ENCODE measurements around the gene KRTAP1-4. TPM values are rescaled to one million over a fixed set of nuclear protein-coding genes. Genes with fewer than 3 reads are reported as not detected.
"Not testable (repeated sequence)": the region's sequence is repeated elsewhere in the genome, so short reads cannot be mapped to it uniquely, and the experiment has no call there.

Gene KRTAP1-4
- total RNA-seq, 2 experiments from 2014 or later = not detected

DNA sequence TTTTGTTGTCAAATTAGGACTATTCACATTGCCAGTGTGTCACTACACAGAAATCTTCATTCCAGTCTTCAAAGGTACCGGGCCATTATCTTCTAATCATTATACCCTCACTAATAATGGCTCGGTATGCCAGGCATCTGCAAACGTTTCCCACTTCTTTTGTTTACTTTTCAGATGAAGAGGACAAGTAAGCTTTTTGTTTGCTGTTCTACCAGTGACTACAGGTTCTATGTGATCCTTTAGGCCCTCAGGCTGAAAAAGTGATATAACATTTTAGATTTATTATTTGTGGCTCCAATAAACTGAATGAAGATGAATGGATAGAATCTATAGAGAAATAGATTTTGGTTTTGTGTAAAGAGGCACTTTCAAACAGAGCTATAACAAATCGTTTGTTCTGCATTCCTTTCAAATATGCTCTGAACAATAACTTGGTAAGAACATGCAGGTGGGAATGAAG is 20.7 kb downstream of the KRTAP1-4 start:
- H3K27me3 Mint-ChIP-seq = peaks cover 9% of the 10 kb centered on the region
- no peaks in the 10 kb centered on the region for H3K4me1 Mint-ChIP-seq
- ChIA-PET CTCF (no interaction called here), POLR2A (no interaction called here)
- H3K27ac Mint-ChIP-seq = no peak overlapping the region
- H3K4me3 Mint-ChIP-seq = no peak overlapping the region
- no peaks in the 10 kb centered on the region for H3K9me3 Mint-ChIP-seq
- no peaks in the 10 kb centered on the region for H3K36me3 Mint-ChIP-seq (ENCODE audit: low read depth)
- no peak for DNase-seq

DNA sequence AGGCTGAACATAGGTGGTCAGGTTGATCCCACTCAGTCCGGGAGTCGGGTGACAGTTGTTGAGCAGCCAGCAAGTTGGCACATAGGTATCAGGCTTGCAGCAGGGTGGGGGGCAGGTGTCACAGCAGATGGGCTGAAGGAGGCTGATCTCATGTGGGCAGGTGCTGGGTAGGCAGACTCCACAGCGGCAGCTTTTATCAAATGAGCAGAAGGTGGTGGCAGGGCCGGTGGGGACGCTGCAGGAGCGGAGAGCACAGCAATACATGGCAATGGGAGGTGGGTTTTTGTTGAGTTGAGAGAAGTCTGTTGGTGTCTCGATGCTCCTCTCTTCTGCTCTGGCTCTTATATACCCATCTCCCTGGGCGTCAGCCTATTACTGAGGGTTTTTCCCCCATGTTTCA is 21.2 kb downstream of the KRTAP1-4 start, which contains the start of gene KRTAP3-1:
Gene KRTAP3-1, minus strand, starts transcription at position 318 of the 400 bp plus-strand sequence. Its CDS starts 54 bp downstream, at position 264.
- Mint-ChIP-seq H3K9me3 (no peaks in the 10 kb centered on the region), H3K27ac (no peak within 1 kb of the TSS), H3K27me3 (peaks cover 10% of the 10 kb centered on the region), H3K4me3 (no peak within 1 kb of the TSS), H3K36me3 (ENCODE audit: low read depth) (no peaks in the 10 kb centered on the region), H3K4me1 (no peaks in the 10 kb centered on the region)
- ChIA-PET POLR2A (no interaction called here), CTCF (no interaction called here)
- DNase-seq = no peak

DNA sequence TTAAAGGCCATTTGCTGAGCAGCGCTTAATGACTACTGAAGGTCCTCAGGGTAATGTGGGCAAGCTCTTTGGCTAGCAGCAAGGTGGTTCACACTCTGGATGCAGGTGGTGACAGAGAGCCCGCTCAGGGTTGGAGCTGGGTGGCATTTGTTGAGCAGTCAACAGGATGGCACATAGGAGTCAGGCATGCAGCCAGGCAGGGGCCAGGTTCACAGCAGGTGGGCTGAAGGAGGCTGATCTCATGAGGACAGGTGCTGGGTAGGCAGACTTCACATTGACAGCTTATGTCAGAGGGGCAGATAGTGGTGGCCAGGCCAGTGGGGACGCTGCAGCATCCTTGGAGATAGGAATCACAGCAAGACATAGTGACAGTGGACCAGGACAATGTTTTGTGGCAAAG is 25.6 kb downstream of the KRTAP1-4 start:
- DNase-seq = no peak
- H3K27me3 Mint-ChIP-seq = peaks cover 10% of the 10 kb centered on the region
- no peaks in the 10 kb centered on the region for H3K9me3 Mint-ChIP-seq
- H3K27ac Mint-ChIP-seq = no peak overlapping the region
- H3K4me1 Mint-ChIP-seq = no peaks in the 10 kb centered on the region
- H3K36me3 Mint-ChIP-seq (ENCODE audit: low read depth) = no peaks in the 10 kb centered on the region
- ChIA-PET CTCF (no interaction called here), POLR2A (no interaction called here)
- H3K4me3 Mint-ChIP-seq = no peak overlapping the region

DNA sequence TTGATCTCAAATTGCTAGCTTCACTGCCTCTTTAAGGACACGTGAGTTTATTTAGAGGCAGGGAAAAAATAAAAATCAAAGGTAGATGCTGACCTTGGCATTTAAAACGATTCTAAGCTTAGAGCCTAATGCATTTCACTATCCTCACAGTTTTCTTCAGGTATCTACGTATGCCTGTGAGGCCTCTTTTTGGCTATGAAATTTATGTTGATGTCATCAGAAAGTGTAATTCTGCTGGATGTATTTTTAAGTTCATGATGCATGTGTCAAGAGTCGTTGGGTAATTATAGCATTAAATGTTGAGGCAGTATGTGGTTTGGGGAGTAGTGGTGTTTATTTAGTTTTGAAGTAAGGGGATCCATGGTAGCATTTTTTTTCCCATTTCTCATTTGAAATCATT is 26.1 kb downstream of the KRTAP1-4 start:
- no peak overlapping the region for H3K27ac Mint-ChIP-seq
- ChIA-PET CTCF (no interaction called here), POLR2A (no interaction called here)
- H3K9me3 Mint-ChIP-seq = no peaks in the 10 kb centered on the region
- no peaks in the 10 kb centered on the region for H3K4me1 Mint-ChIP-seq
- H3K4me3 Mint-ChIP-seq = no peak overlapping the region
- no peaks in the 10 kb centered on the region for H3K36me3 Mint-ChIP-seq (ENCODE audit: low read depth)
- no peak for DNase-seq
- H3K27me3 Mint-ChIP-seq = peaks cover 12% of the 10 kb centered on the region

DNA sequence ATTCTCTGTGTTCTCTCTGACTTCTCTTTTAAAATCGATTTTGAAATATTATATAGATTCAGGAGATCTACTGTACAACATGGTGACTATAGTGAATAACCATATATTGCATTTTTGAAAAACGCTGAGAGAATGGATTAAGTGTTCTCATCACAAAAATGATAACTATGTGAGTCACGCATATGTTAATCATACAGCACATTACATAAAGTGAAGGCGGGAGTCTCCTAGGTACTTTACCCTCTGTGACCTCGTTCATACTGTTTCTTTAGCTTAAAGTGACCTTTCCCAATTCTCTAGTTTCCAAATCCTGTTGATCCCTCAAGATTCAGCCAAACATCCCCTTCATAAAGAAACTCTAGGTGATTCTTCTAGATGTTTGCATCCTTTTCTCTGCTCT is 27.2 kb downstream of the KRTAP1-4 start:
- CTCF ChIA-PET = no interaction called here

DNA sequence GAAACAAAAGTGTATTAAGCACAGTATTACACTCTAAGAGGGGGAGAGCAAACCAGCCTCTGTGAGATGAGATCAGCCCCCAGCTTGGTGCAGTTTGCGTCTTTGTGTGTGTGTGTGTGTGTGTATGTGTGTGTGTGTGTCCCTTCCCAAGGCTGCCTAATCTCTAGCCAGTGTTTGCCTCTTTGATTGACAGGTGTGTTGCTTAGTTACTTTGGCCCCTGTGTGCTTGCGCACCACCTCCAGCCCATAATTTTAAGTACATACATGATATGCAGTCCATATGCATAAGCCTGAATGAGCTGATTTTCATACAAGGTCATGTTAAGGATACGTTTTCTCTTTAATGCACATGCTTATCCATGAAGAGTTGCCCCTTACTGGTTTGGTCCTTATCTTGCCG is 28.2 kb downstream of the KRTAP1-4 start:
- H3K27ac Mint-ChIP-seq = no peak overlapping the region
- POLR2A ChIA-PET = no interaction called here
- H3K27me3 Mint-ChIP-seq = peaks cover 23% of the 10 kb centered on the region
- DNase-seq = no peak
- CTCF ChIA-PET = no interaction called here
- H3K4me3 Mint-ChIP-seq = no peak overlapping the region
- no peaks in the 10 kb centered on the region for H3K9me3 Mint-ChIP-seq
- H3K36me3 Mint-ChIP-seq (ENCODE audit: low read depth) = no peaks in the 10 kb centered on the region
- no peaks in the 10 kb centered on the region for H3K4me1 Mint-ChIP-seq

More for the DNA sequence above, 27.2 kb downstream of the KRTAP1-4 start:
- no peak for DNase-seq
- H3K4me3 Mint-ChIP-seq = no peak overlapping the region
- H3K27me3 Mint-ChIP-seq = peaks cover 13% of the 10 kb centered on the region
- H3K36me3 Mint-ChIP-seq (ENCODE audit: low read depth) = no peaks in the 10 kb centered on the region
- no peaks in the 10 kb centered on the region for H3K9me3 Mint-ChIP-seq
- POLR2A ChIA-PET = no interaction called here
- H3K27ac Mint-ChIP-seq = no peak overlapping the region
- H3K4me1 Mint-ChIP-seq = no peaks in the 10 kb centered on the region

DNA sequence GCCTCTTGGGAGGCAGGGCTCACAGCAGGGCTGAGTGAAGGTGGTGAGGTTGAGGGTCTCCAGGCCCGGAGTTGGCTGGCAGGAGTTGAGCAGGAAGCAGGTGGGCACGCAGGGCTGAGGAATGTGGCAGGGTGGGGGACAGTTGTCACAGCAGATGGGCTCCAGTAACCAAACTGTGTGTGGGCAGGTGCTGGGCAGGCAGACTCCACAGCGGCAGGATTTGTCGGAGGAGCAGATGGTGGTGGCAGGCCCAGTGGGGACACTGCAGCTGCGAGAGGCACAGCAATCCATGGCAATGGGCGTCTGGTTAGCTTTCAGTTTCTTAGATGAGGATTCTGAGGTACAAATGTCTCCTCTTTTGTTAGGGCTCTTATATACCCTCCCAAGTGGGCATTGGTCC is 30.4 kb downstream of the KRTAP1-4 start, which contains the start of gene KRTAP3-2:
Gene KRTAP3-2, minus strand, starts transcription at position 344 of the 400 bp plus-strand sequence. Its CDS starts 53 bp downstream, at position 291.
- peaks cover 29% of the 10 kb centered on the region for H3K27me3 Mint-ChIP-seq
- DNase-seq; H3K9me3 Mint-ChIP-seq; POLR2A ChIA-PET; H3K36me3 Mint-ChIP-seq (ENCODE audit: low read depth); H3K4me3 Mint-ChIP-seq; CTCF ChIA-PET; H3K4me1 Mint-ChIP-seq; H3K27ac Mint-ChIP-seq: not testable (repeated sequence)

DNA sequence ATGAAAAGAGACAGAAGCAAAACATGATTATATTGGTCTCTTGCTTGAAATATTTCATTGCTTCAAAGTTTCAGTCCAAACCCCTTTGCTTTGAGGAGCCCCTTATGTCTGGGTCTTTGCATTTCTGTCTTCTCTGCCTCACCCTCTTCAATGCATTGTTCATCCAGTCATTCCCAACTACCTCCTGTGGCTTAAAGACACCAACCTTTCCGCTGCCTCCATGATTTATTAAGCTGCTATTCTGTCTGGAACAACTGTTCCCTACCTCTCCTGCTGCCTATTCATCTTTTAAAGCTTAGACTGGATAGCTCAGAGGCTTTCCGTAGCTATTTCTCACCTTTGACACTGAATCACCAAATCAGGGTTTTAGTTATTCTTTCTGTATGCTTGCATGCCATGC is 32.6 kb downstream of the KRTAP1-4 start:
- POLR2A ChIA-PET = no interaction called here
- Mint-ChIP-seq H3K27ac (no peak overlapping the region), H3K27me3 (peaks cover 40% of the 10 kb centered on the region), H3K36me3 (ENCODE audit: low read depth) (no peaks in the 10 kb centered on the region), H3K4me3 (no peak overlapping the region), H3K4me1 (no peaks in the 10 kb centered on the region), H3K9me3 (no peaks in the 10 kb centered on the region)
- no peak for DNase-seq
- CTCF ChIA-PET = no interaction called here

DNA sequence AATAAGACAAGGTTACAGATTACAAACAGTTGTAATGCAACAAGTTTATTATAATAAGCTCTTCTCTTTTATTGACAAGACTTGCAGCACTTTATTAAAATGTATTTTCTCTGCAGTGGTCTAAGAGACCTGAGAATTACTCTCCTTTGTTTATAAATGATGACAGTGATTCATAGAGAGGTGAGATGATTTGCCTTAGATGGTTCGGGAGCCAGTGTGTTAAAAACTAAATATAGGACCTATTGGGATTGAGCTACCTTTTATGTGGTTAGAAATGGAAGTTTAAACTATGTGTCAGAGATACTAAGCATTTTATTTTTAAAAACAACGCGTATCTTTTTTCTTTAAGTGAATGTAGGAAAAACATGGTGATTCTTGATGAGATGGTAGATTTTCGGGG is 33.2 kb downstream of the KRTAP1-4 start:
- Mint-ChIP-seq H3K4me1 (no peaks in the 10 kb centered on the region), H3K27me3 (peaks cover 43% of the 10 kb centered on the region), H3K27ac (no peak overlapping the region), H3K9me3 (no peaks in the 10 kb centered on the region), H3K4me3 (no peak overlapping the region), H3K36me3 (ENCODE audit: low read depth) (no peaks in the 10 kb centered on the region)
- ChIA-PET CTCF (no interaction called here), POLR2A (no interaction called here)
- DNase-seq = no peak

DNA sequence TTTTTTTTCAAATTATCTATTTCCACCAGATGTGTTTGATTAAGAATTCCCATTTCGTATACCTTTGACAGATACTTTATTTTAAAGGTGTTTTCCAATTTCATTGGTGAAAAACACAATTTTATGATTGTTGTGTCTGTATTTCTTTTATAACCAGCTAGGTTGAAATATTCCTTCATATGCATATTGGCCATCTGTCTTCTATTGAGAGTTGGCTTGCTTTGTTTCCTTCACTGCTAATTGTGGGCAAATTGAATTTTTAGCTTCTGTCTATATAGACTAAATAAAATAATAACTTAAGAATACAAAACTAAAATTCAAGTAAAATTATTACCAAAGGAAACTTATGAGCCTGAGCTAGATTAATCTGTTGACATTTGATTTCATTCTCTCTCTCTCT is 34.9 kb downstream of the KRTAP1-4 start:
- DNase-seq = no peak
- CTCF ChIA-PET = interaction anchor here (0.6 kb wide), 1 partner anchor 22 kb away, joined by 3 read pairs; no protein-coding TSS in a partner anchor
- no peaks in the 10 kb centered on the region for H3K4me1 Mint-ChIP-seq
- peaks cover 48% of the 10 kb centered on the region for H3K27me3 Mint-ChIP-seq
- H3K4me3 Mint-ChIP-seq = no peak overlapping the region
- POLR2A ChIA-PET = no interaction called here
- no peak overlapping the region for H3K27ac Mint-ChIP-seq
- H3K9me3 Mint-ChIP-seq = no peaks in the 10 kb centered on the region
- no peaks in the 10 kb centered on the region for H3K36me3 Mint-ChIP-seq (ENCODE audit: low read depth)

DNA sequence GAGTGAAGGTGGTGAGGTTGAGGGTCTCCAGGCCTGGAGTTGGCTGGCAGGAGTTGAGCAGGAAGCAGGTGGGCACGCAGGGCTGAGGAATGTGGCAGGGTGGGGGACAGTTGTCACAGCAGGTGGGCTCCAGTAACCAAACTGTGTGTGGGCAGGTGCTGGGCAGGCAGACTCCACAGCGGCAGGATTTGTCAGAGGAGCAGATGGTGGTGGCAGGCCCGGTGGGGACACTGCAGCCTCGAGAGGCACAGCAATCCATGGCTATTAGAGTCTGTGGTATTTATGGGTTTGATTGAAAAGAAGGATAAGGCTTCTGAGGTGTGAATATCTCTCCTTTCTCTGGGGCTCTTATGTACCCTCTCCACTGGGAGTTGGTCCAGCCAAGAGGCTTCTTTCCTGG is 36.2 kb downstream of the KRTAP1-4 start, which contains the start of gene KRTAP3-3:
Gene KRTAP3-3, minus strand, starts transcription at position 326 of the 400 bp plus-strand sequence. Its CDS starts 67 bp downstream, at position 259.
- peaks cover 49% of the 10 kb centered on the region for H3K27me3 Mint-ChIP-seq
- H3K9me3 Mint-ChIP-seq = no peaks in the 10 kb centered on the region
- H3K27ac Mint-ChIP-seq = no peak within 1 kb of the TSS
- DNase-seq = no peak
- H3K4me1 Mint-ChIP-seq = no peaks in the 10 kb centered on the region
- no peak within 1 kb of the TSS for H3K4me3 Mint-ChIP-seq
- ChIA-PET CTCF (no interaction called here), POLR2A (no interaction called here)
- H3K36me3 Mint-ChIP-seq (ENCODE audit: low read depth) = no peaks in the 10 kb centered on the region

DNA sequence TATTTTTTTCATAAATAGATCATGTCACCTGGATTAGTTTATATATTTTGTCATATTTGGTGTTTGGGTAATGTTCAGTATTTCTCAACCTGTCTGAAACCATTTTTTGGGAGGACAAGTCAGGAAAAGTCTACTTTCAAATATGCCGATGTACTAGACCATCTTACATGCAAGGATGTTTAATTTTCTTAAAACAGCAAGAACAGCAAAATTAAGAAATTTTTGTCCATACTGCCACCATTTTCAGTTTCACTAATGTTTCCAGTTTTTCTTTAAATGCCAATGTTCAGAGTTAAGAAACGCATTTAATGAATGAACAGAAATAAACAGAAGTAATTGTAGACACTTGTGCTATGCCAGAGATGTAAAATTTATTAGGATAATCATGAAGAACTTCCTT is 36.9 kb downstream of the KRTAP1-4 start:
- Mint-ChIP-seq H3K36me3 (ENCODE audit: low read depth) (no peaks in the 10 kb centered on the region), H3K9me3 (no peaks in the 10 kb centered on the region), H3K4me3 (no peak overlapping the region), H3K4me1 (no peaks in the 10 kb centered on the region), H3K27me3 (peaks cover 45% of the 10 kb centered on the region), H3K27ac (no peak overlapping the region)
- no peak for DNase-seq
- ChIA-PET POLR2A (no interaction called here), CTCF (no interaction called here)

DNA sequence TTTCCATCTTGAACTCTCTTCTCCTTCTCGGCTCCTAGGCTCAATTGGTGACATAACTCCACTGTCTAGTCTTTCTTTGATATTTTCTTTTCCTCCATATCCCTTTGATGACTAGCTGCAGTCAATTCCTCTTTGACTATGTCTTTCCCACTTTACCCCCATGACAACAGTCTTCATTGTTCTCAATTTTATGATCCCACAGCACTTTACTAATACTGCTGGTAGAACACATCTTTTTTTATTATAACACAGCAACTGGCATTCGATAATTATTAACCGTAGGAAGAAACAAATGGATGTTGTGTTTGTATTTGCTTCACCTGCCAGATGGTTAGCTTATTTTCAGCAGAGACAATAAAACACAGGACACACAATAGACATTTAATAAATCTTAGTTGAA is 37.3 kb downstream of the KRTAP1-4 start:
- POLR2A ChIA-PET = no interaction called here
- Mint-ChIP-seq H3K4me3 (no peak overlapping the region), H3K9me3 (no peaks in the 10 kb centered on the region), H3K27me3 (peaks cover 45% of the 10 kb centered on the region), H3K4me1 (no peaks in the 10 kb centered on the region), H3K27ac (no peak overlapping the region), H3K36me3 (ENCODE audit: low read depth) (no peaks in the 10 kb centered on the region)
- CTCF ChIA-PET = interaction anchor here (0.5 kb wide), 1 partner anchor 549 kb away, joined by 3 read pairs; no protein-coding TSS in a partner anchor
- DNase-seq = no peak

DNA sequence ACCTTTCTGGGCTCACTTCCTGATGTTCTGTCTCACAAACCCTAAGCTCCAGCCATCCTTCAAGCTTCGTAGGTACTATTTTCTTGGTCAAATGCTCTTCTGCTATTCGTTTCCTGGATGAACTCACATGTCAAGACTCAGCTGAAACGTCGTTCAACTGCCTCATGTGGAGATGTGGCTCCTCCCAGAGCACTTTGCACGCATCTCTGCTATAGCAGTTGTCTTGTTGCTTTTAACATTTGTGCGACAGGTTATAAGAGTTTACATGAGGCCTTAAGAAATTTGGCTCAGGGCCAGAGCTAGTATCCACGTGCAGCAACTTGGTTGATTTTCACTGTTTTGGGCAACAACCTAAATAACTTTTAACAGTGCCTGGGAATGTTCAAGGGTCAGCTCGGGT is 43.1 kb downstream of the KRTAP1-4 start:
- ChIA-PET CTCF (no interaction called here), POLR2A (no interaction called here)

More for the DNA sequence above, 43.1 kb downstream of the KRTAP1-4 start:
- Mint-ChIP-seq H3K9me3 (no peaks in the 10 kb centered on the region), H3K27me3 (peaks cover 35% of the 10 kb centered on the region), H3K36me3 (ENCODE audit: low read depth) (no peaks in the 10 kb centered on the region), H3K4me3 (no peak overlapping the region), H3K27ac (no peak overlapping the region), H3K4me1 (no peaks in the 10 kb centered on the region)
- no peak for DNase-seq

Data from activated CD4-positive, alpha-beta memory T cell treated with anti-CD3 and anti-CD28 coated beads, Interleukin-2, amount 10 ng/mL, durations not matched to agents 7 days and 5 days (primary cell).